RWPE2 (cell line): ENCODE results near the gene LRMDA.

Source experiments
- ATAC-seq: fragments of 200-7000 bp; cut with Tn5 transposase; 3 replicates; pipeline ENCODE4 v1.9.1; 2021; ENCODE audit warnings: low read depth
- DNase-seq: peaks from one replicate; pipeline ENCODE4 v3.0.0-alpha.2; 2020; ENCODE audit warnings: low spot score
- H3K27ac ChIP-seq: fragments of 450-650 bp; 2 replicates; pipeline ENCODE4 v1.5.1; 2017; ENCODE audit warnings: mild to moderate bottlenecking; ENCODE audit not compliant: poor library complexity, severe bottlenecking
- H3K27me3 ChIP-seq: fragments of 250-450 bp; sonication (Bioruptor Pico); 2 replicates; pipeline ENCODE4 v1.5.1; 2021; ENCODE audit warnings: mild to moderate bottlenecking, moderate library complexity; ENCODE audit not compliant: insufficient read depth, poor library complexity, severe bottlenecking
- H3K36me3 ChIP-seq: fragments of 250-450 bp; sonication (Bioruptor Pico); 2 replicates; pipeline ENCODE4 v1.5.1; 2020; ENCODE audit warnings: low read depth, mild to moderate bottlenecking, moderate library complexity
- H3K4me1 ChIP-seq: fragments of 250-450 bp; sonication (Bioruptor Pico); 2 replicates; pipeline ENCODE4 v1.5.1; 2021; ENCODE audit warnings: mild to moderate bottlenecking, moderate library complexity; ENCODE audit not compliant: insufficient read depth, poor library complexity, severe bottlenecking
- H3K4me3 ChIP-seq: fragments of 250-450 bp; sonication (Bioruptor Pico); 2 replicates; pipeline ENCODE4 v1.5.1; 2021; ENCODE audit warnings: mild to moderate bottlenecking, moderate library complexity; ENCODE audit not compliant: severe bottlenecking
- H3K9me3 ChIP-seq: fragments of 250-450 bp; sonication (Bioruptor Pico); 2 replicates; pipeline ENCODE4 v1.5.1; 2021; ENCODE audit warnings: mild to moderate bottlenecking, moderate library complexity; ENCODE audit not compliant: severe bottlenecking
- CTCF ChIP-seq: fragments of 450-650 bp; IDR thresholded peaks from one replicate; pipeline ENCODE4 v1.5.1; 2017; ENCODE audit warnings: mild to moderate bottlenecking, moderate library complexity; ENCODE audit not compliant: poor library complexity, severe bottlenecking

Gene LRMDA

GRCh38 chr10:75693489-75693888 lies 262.1 kb downstream of the LRMDA start:
- Histone ChIP-seq H3K27ac (no peak overlapping the region), H3K4me3 (no peak overlapping the region), H3K36me3 (no peaks in the 10 kb centered on the region), H3K27me3 (no peaks in the 10 kb centered on the region), H3K9me3 (no peaks in the 10 kb centered on the region), H3K4me1 (no peaks in the 10 kb centered on the region)
- ATAC-seq: no peak
- TF ChIP-seq CTCF: no peak
- DNase-seq: no peak

GRCh38 chr10:75694269-75694668 lies 262.8 kb downstream of the LRMDA start:
- H3K27ac ChIP-seq: no peak overlapping the region
- no peak for TF ChIP-seq CTCF
- H3K27me3 ChIP-seq: no peaks in the 10 kb centered on the region
- H3K4me3 ChIP-seq: no peak overlapping the region
- H3K36me3 ChIP-seq: no peaks in the 10 kb centered on the region
- no peaks in the 10 kb centered on the region for H3K4me1 ChIP-seq
- ATAC-seq (no peak), DNase-seq (no peak)
- H3K9me3 ChIP-seq: no peaks in the 10 kb centered on the region

GRCh38 chr10:75694790-75695189 lies 263.4 kb downstream of the LRMDA start:
- no peaks in the 10 kb centered on the region for H3K4me1 ChIP-seq
- no peak overlapping the region for H3K4me3 ChIP-seq
- H3K27me3 ChIP-seq: no peaks in the 10 kb centered on the region
- DNase-seq (no peak), ATAC-seq (no peak)
- no peak overlapping the region for H3K27ac ChIP-seq
- H3K9me3 ChIP-seq: no peaks in the 10 kb centered on the region
- no peaks in the 10 kb centered on the region for H3K36me3 ChIP-seq
- no peak for TF ChIP-seq CTCF

- Histone ChIP-seq H3K9me3 (no peaks in the 10 kb centered on the region), H3K4me1 (no peaks in the 10 kb centered on the region), H3K36me3 (no peaks in the 10 kb centered on the region), H3K27me3 (no peaks in the 10 kb centered on the region), H3K4me3 (no peak overlapping the region), H3K27ac (no peak overlapping the region)
- ATAC-seq (no peak), DNase-seq (no peak)
- TF ChIP-seq CTCF: no peak
Observed at GRCh38 chr10:75695994-75696393, 264.6 kb downstream of the LRMDA start.

GRCh38 chr10:75696536-75696935 lies 265.1 kb downstream of the LRMDA start:
- no peaks in the 10 kb centered on the region for H3K27me3 ChIP-seq
- no peaks in the 10 kb centered on the region for H3K4me1 ChIP-seq
- no peaks in the 10 kb centered on the region for H3K36me3 ChIP-seq
- ATAC-seq (no peak), DNase-seq (no peak)
- H3K4me3 ChIP-seq: no peak overlapping the region
- no peaks in the 10 kb centered on the region for H3K9me3 ChIP-seq
- no peak overlapping the region for H3K27ac ChIP-seq
- no peak for TF ChIP-seq CTCF
